Keratinocyte (primary cell): ENCODE measurements around the gene FAM135A.

Experiments
- EZH2 ChIP-seq: IDR thresholded peaks from one replicate; pipeline ENCODE4 v1.6.1; 2012; ENCODE audit warnings: inconsistent platforms, mild to moderate bottlenecking, low read length, moderate library complexity
- TF ChIP-seq, protein P1 (sequence below), 3 experiments: IDR thresholded peaks in 1 of 3; conservative IDR thresholded peaks in 1 of 3; optimal IDR thresholded peaks in 1 of 3; 2 replicates in 2 of 3; 3 replicates in 1 of 3; pipeline versions ENCODE3 to v1.5.1; 2011; ENCODE audit warnings: low read length in 3 of 3, mild to moderate bottlenecking in 3 of 3, moderate library complexity in 2 of 3, control low read depth in 1 of 3, inconsistent platforms in 1 of 3; ENCODE audit not compliant: insufficient read depth in 2 of 3; ENCODE audit errors: extremely low read depth in 1 of 3

DNA sequence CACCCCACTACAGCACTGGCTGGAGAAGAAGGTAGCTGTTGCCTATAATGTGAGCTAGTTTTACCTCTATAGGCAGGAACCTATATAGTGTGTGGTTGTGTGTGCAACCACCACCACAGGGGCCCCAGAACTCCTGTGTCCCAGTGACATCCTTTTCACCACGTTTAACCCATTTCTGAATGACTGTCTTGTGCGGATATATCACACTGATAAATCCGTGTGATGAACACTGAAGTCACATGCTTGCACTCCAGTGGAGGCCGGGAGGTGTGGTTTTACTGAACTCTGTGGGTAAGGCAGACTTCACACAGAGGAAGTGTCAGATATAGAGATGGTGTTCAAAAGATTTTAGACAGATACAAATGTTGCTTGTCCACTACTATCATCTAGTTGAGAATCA lies 185.9 kb downstream of the FAM135A start:
- TF ChIP-seq, protein P1, sequence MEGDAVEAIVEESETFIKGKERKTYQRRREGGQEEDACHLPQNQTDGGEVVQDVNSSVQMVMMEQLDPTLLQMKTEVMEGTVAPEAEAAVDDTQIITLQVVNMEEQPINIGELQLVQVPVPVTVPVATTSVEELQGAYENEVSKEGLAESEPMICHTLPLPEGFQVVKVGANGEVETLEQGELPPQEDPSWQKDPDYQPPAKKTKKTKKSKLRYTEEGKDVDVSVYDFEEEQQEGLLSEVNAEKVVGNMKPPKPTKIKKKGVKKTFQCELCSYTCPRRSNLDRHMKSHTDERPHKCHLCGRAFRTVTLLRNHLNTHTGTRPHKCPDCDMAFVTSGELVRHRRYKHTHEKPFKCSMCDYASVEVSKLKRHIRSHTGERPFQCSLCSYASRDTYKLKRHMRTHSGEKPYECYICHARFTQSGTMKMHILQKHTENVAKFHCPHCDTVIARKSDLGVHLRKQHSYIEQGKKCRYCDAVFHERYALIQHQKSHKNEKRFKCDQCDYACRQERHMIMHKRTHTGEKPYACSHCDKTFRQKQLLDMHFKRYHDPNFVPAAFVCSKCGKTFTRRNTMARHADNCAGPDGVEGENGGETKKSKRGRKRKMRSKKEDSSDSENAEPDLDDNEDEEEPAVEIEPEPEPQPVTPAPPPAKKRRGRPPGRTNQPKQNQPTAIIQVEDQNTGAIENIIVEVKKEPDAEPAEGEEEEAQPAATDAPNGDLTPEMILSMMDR (optimal IDR thresholded peaks at IDR 0.05 in 1 of 3, IDR thresholded peaks at IDR 0.05 in 1 of 3, conservative IDR thresholded peaks at IDR 0.05 in 1 of 3; ENCODE audit: extremely low read depth in 1 of 3, insufficient read depth in 2 of 3, low read length in 3 of 3): no peak
- TF ChIP-seq EZH2: no peak
